ENCODE results near the gene ADGRA1.
"Not testable (repeated sequence)": the region's sequence is repeated elsewhere in the genome, so short reads cannot be mapped to it uniquely, and the experiment has no call there.

Gene ADGRA1

GRCh38 chr10:133150226-133150625, 62.5 kb downstream of the ADGRA1 start:
- no peak for DNase-seq (ENCODE audit: low read depth)

- no peak for DNase-seq (ENCODE audit: low read depth)
Observed at GRCh38 chr10:133150656-133151055, 62.9 kb downstream of the ADGRA1 start.

- not testable (repeated sequence) for DNase-seq (ENCODE audit: low read depth)
Observed at GRCh38 chr10:133151071-133151470, 63.3 kb downstream of the ADGRA1 start.

- DNase-seq (ENCODE audit: low read depth), result no peak
Observed at GRCh38 chr10:133151543-133151972, 63.8 kb downstream of the ADGRA1 start.

- no peak for DNase-seq (ENCODE audit: low read depth)
Observed at GRCh38 chr10:133154411-133154810, 66.7 kb downstream of the ADGRA1 start.

GRCh38 chr10:133154996-133155778, 67.5 kb downstream of the ADGRA1 start:
- no peak for DNase-seq (ENCODE audit: low read depth)

GRCh38 chr10:133156674-133157579, 69.2 kb downstream of the ADGRA1 start:
- no peak for DNase-seq (ENCODE audit: low read depth)

GRCh38 chr10:133157662-133158436, 70.1 kb downstream of the ADGRA1 start:
- no peak for DNase-seq (ENCODE audit: low read depth)

- DNase-seq (ENCODE audit: low read depth), result no peak
Observed at GRCh38 chr10:133158437-133158755, 70.7 kb downstream of the ADGRA1 start.

GRCh38 chr10:133158756-133159610, 71.3 kb downstream of the ADGRA1 start:
- DNase-seq (ENCODE audit: low read depth), result no peak

- no peak for DNase-seq (ENCODE audit: low read depth)
Observed at GRCh38 chr10:133159611-133159949, 71.9 kb downstream of the ADGRA1 start.

- DNase-seq (ENCODE audit: low read depth), result no peak
Observed at GRCh38 chr10:133159950-133160825, 72.5 kb downstream of the ADGRA1 start, which contains the start of gene KNDC1. Gene KNDC1 (plus strand): TSS chr10:133160219. CDS start chr10:133160468, 249 bp downstream.

GRCh38 chr10:133160826-133161471, 73.2 kb downstream of the ADGRA1 start:
- DNase-seq (ENCODE audit: low read depth), result no peak

- no peak for DNase-seq (ENCODE audit: low read depth)
Observed at GRCh38 chr10:133161486-133162109, 73.9 kb downstream of the ADGRA1 start.

- DNase-seq (ENCODE audit: low read depth), result no peak
Observed at GRCh38 chr10:133162178-133162909, 74.6 kb downstream of the ADGRA1 start.

GRCh38 chr10:133162910-133163856, 75.5 kb downstream of the ADGRA1 start:
- no peak for DNase-seq (ENCODE audit: low read depth)
